Calu3 (cell line): ENCODE measurements around the gene ZNF710. TPM values are rescaled to one million over a fixed set of nuclear protein-coding genes. Genes with fewer than 3 reads are reported as not detected.

ENCODE experiments used
- BruUV-seq: library from RNA; stranded (reverse); fragments of 400-500 nt; replicated peaks from 2 replicates; lab custom pipeline; 2021; lab: Mats Ljungman, UMichigan
- CTCF ChIA-PET: fragments of 300-600 bp; sonication (Branson Sonifier 250); formaldehyde crosslinking; loops from one replicate; lab custom pipeline; 2022; ENCODE audit warnings: antibody characterized with exemption; lab: Charles Lee
- DNase-seq: peaks from one replicate; pipeline ENCODE4 v3.0.0; 2022
- H3K27ac Mint-ChIP-seq: one replicate; pipeline ENCODE4 v1.8.0; 2022; ENCODE audit warnings: mixed read lengths; ENCODE audit not compliant: unreplicated experiment
- H3K27me3 Mint-ChIP-seq: one replicate; pipeline ENCODE4 v1.8.0; 2022; ENCODE audit warnings: mixed read lengths; ENCODE audit not compliant: unreplicated experiment
- H3K36me3 Mint-ChIP-seq: one replicate; pipeline ENCODE4 v1.8.0; 2022; ENCODE audit warnings: mild to moderate bottlenecking, moderate library complexity, mixed read lengths; ENCODE audit not compliant: insufficient read depth, unreplicated experiment
- H3K4me1 Mint-ChIP-seq: one replicate; pipeline ENCODE4 v1.8.0; 2022; ENCODE audit warnings: mild to moderate bottlenecking, low read depth, mixed read lengths; ENCODE audit not compliant: unreplicated experiment
- H3K4me3 Mint-ChIP-seq: one replicate; pipeline ENCODE4 v1.8.0; 2022; ENCODE audit warnings: mild to moderate bottlenecking, low read depth, moderate library complexity, mixed read lengths; ENCODE audit not compliant: unreplicated experiment
- H3K9me3 Mint-ChIP-seq: one replicate; pipeline ENCODE4 v1.8.0; 2022; ENCODE audit warnings: low read depth, mixed read lengths; ENCODE audit not compliant: unreplicated experiment
- intact Hi-C: fragments of 100-400 bp; cut with micrococcal nuclease; formaldehyde crosslinking; loops from one replicate; pipeline ENCODE4 v1.10.0; 2022; ENCODE audit not compliant: unreplicated experiment
- total RNA-seq: library from RNA; stranded (reverse); gene quantifications from 2 replicates; pipeline ENCODE4 v1.2.3, GENCODE V29; 2022
- TF ChIP-seq, protein P1 (sequence below): fragments of 200-600 bp; IDR thresholded peaks from one replicate; pipeline ENCODE4 v1.8.0; 2022; ENCODE audit warnings: antibody characterized with exemption; ENCODE audit not compliant: unreplicated experiment

The ZNF710 gene
- total RNA-seq, 1 experiment from 2014 or later, result 15.4 TPM

GRCh38 chr15:90062023-90062442 lies 60.9 kb downstream of the ZNF710 start:
- CTCF ChIA-PET, result no interaction called here
- H3K4me3 Mint-ChIP-seq, result no peak overlapping the region
- no peaks in the 10 kb centered on the region for H3K36me3 Mint-ChIP-seq
- H3K4me1 Mint-ChIP-seq, result no peaks in the 10 kb centered on the region
- no peak overlapping the region for H3K27ac Mint-ChIP-seq
- no peaks in the 10 kb centered on the region for H3K9me3 Mint-ChIP-seq
- intact Hi-C loops, result no loop called here
- DNase-seq, result no peak
- TF ChIP-seq, protein P1, sequence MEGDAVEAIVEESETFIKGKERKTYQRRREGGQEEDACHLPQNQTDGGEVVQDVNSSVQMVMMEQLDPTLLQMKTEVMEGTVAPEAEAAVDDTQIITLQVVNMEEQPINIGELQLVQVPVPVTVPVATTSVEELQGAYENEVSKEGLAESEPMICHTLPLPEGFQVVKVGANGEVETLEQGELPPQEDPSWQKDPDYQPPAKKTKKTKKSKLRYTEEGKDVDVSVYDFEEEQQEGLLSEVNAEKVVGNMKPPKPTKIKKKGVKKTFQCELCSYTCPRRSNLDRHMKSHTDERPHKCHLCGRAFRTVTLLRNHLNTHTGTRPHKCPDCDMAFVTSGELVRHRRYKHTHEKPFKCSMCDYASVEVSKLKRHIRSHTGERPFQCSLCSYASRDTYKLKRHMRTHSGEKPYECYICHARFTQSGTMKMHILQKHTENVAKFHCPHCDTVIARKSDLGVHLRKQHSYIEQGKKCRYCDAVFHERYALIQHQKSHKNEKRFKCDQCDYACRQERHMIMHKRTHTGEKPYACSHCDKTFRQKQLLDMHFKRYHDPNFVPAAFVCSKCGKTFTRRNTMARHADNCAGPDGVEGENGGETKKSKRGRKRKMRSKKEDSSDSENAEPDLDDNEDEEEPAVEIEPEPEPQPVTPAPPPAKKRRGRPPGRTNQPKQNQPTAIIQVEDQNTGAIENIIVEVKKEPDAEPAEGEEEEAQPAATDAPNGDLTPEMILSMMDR, result no peak
- H3K27me3 Mint-ChIP-seq, result no peaks in the 10 kb centered on the region
- BruUV-seq, result no TSS peak

DNA sequence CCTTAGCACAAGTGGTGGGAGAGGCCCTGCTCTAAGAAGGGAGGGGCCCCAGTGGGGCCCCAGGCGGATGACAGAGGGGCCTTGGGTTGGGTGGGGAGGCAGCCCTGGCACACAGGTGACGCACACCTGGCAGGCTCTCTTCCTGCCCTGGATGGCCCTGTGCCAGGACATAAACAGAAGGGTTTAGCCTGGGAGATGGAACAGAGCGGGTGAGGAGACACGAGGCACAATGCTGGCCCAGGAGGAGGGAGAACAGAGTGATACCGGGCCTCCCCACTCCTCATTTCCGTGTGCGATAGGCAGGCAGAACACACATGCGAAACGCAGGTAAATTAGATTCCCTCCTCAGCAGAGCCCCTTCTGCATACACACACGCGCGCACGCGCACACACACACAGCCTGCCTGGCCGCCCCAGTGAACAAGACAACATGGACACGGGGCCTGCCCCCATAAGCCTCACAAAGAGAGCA lies 61.4 kb downstream of the ZNF710 start:
- H3K27ac Mint-ChIP-seq, result no peak overlapping the region
- intact Hi-C loops, result no loop called here
- BruUV-seq, result no TSS peak

GRCh38 chr15:90062973-90063769 lies 62.0 kb downstream of the ZNF710 start:
- Mint-ChIP-seq H3K36me3 (no peaks in the 10 kb centered on the region), H3K27me3 (no peaks in the 10 kb centered on the region), H3K4me1 (no peaks in the 10 kb centered on the region), H3K27ac (no peak overlapping the region), H3K4me3 (no peak overlapping the region), H3K9me3 (no peaks in the 10 kb centered on the region)
- TF ChIP-seq, protein P1, result no peak
- no peak for DNase-seq
- intact Hi-C loops, result no loop called here
- CTCF ChIA-PET, result no interaction called here
- no TSS peak for BruUV-seq

More for the DNA sequence above, 61.4 kb downstream of the ZNF710 start:
- peak; percentile 43 for DNase-seq
- Mint-ChIP-seq H3K9me3 (no peaks in the 10 kb centered on the region), H3K36me3 (no peaks in the 10 kb centered on the region), H3K27me3 (no peaks in the 10 kb centered on the region), H3K4me1 (no peaks in the 10 kb centered on the region), H3K4me3 (no peak overlapping the region)
- CTCF ChIA-PET, result no interaction called here
- TF ChIP-seq, protein P1, result no peak

DNA sequence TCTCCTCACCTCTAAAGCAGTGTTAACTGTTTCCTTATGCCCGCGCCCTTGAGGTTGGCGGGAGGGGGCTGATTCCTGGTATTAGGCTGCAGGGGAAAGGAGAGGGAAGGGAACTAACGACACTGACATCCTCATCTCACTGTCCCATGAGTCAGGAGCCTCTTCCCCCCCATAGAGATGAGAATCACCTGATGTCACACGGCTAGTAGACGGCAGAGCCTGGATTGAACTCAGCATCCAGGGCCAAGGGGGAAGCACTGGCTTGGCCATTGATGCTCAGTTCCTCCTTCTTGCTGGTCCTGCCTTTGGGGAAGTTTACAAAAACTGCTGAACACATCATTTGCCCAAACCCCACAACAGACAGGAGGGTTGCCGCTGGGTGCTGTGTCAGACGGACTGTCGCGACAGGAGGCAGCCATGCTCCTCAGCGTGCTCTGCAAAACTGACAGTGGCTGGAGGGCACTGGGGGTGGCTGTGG lies 62.7 kb downstream of the ZNF710 start:
- CTCF ChIA-PET, result no interaction called here

More for the DNA sequence above, 62.7 kb downstream of the ZNF710 start:
- TF ChIP-seq, protein P1, result no peak
- intact Hi-C loops, result no loop called here
- DNase-seq, result no peak
- Mint-ChIP-seq H3K9me3 (no peaks in the 10 kb centered on the region), H3K4me1 (no peaks in the 10 kb centered on the region), H3K36me3 (no peaks in the 10 kb centered on the region), H3K27ac (no peak overlapping the region), H3K4me3 (no peak overlapping the region), H3K27me3 (no peaks in the 10 kb centered on the region)
- BruUV-seq, result no TSS peak
